Measurements from ENCODE around the gene CERS1. TPM values are rescaled to one million over a fixed set of nuclear protein-coding genes. Genes with fewer than 3 reads are reported as not detected.

Gene CERS1
- total RNA-seq, 1 experiment from 2014 or later: 0.96 TPM

GRCh38 chr19:18940769-18941627 lies 45.0 kb upstream of the CERS1 start, which contains the start of gene HOMER3:
HOMER3 (minus strand) TSS chr19:18941217; CDS start chr19:18938982, 2,235 bp downstream.
- H3K4me1 ChIP-seq (ENCODE audit: control insufficient read depth in 1 of 2, insufficient read depth in 2 of 2, low read length in 2 of 2): peaks cover 10 to 35% of the 10 kb centered on the region in 2 experiments
- BruUV-seq (replicated peaks): no TSS peak
- peak within 1 kb of the TSS; percentile 82 for H3K9ac ChIP-seq (ENCODE audit: low read length)
- H2AFZ ChIP-seq (ENCODE audit: low read depth, low read length, poor library complexity, severe bottlenecking): peak within 1 kb of the TSS; percentile 54
- ChIA-PET CTCF (no interaction called here), POLR2A (no interaction called here), RAD21 (ENCODE audit: low non-redundant PET in 1 of 2, low total read pairs in 2 of 2, uncharacterized antibody in 2 of 2, unreplicated experiment in 2 of 2) (no interaction called here)
- peak within 1 kb of the TSS; percentile 77 to 79 for H3K4me3 ChIP-seq (replicated peaks in 1 of 2; ENCODE audit: low read depth in 1 of 2, low read length in 2 of 2)
- no peaks in the 10 kb centered on the region for H3K27me3 ChIP-seq (ENCODE audit: insufficient read depth, low read length)
- TF ChIP-seq, protein P1, sequence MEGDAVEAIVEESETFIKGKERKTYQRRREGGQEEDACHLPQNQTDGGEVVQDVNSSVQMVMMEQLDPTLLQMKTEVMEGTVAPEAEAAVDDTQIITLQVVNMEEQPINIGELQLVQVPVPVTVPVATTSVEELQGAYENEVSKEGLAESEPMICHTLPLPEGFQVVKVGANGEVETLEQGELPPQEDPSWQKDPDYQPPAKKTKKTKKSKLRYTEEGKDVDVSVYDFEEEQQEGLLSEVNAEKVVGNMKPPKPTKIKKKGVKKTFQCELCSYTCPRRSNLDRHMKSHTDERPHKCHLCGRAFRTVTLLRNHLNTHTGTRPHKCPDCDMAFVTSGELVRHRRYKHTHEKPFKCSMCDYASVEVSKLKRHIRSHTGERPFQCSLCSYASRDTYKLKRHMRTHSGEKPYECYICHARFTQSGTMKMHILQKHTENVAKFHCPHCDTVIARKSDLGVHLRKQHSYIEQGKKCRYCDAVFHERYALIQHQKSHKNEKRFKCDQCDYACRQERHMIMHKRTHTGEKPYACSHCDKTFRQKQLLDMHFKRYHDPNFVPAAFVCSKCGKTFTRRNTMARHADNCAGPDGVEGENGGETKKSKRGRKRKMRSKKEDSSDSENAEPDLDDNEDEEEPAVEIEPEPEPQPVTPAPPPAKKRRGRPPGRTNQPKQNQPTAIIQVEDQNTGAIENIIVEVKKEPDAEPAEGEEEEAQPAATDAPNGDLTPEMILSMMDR (IDR thresholded peaks at IDR 0.05 in 2 of 3, conservative IDR thresholded peaks at IDR 0.05 in 1 of 3; ENCODE audit: borderline replicate concordance in 1 of 3, insufficient read depth in 1 of 3, low read depth in 2 of 3, low read length in 2 of 3): peak in 2 of 3 experiments; percentile 4 to 31; a peak in 1 of 6 replicates
- TF ChIP-seq FOSL1 (IDR thresholded peaks at IDR 0.05; ENCODE audit: low read depth): no peak
- TF ChIP-seq TCF7L2 (IDR thresholded peaks at IDR 0.05; ENCODE audit: borderline replicate concordance, extremely low read depth, insufficient read depth, insufficient read length): peak; percentile 59
- peak; percentile 26 for TF ChIP-seq YY1 (IDR thresholded peaks at IDR 0.05; ENCODE audit: extremely low read depth, insufficient replicate concordance, low read depth, low read length)
- peak; percentile 70; the same call in 1 of the 2 replicates for TF ChIP-seq ZFX (IDR thresholded peaks at IDR 0.05)
- no peaks in the 10 kb centered on the region for H4K20me1 ChIP-seq (ENCODE audit: insufficient read depth)
- peak within 1 kb of the TSS; percentile 94 for H3K4me2 ChIP-seq (ENCODE audit: low read length)
- intact Hi-C loops (cut with micrococcal nuclease): loop anchor here (2.0 kb wide), 1 partner anchor 46 kb away; no protein-coding TSS in a partner anchor
- ATAC-seq (peak; percentile 79), DNase-seq (ENCODE audit: low read depth, low spot score) (no peak)
- H3K27ac ChIP-seq (ENCODE audit: low read depth, low read length): peak within 1 kb of the TSS; percentile 91
- peaks cover 0 to 5% of the 10 kb centered on the region in 2 experiments; a peak in 2 of 4 replicates for H3K36me3 ChIP-seq (ENCODE audit: control insufficient read depth in 1 of 2, insufficient read depth in 2 of 2, low read length in 2 of 2)
- H3K79me2 ChIP-seq (ENCODE audit: insufficient read depth, low read length): peaks cover 9% of the 10 kb centered on the region; the same call in 1 of the 2 replicates
- H3K9me2 ChIP-seq (ENCODE audit: insufficient read depth): no peaks in the 10 kb centered on the region
- no peaks in the 10 kb centered on the region for H3K9me3 ChIP-seq (ENCODE audit: control insufficient read depth in 1 of 2, insufficient read depth in 1 of 2, low read depth in 1 of 2, low read length in 2 of 2)

Data from HCT116 (cell line).